HG03108 (cell line): ENCODE measurements around the gene IGFN1.
"Not testable (repeated sequence)": the region's sequence is repeated elsewhere in the genome, so short reads cannot be mapped to it uniquely, and the experiment has no call there.

Experiments used
- ATAC-seq: cut with Tn5 transposase; IDR thresholded peaks from one replicate; pipeline ENCODE4 v1.9.1; 2021; ENCODE audit warnings: moderate library complexity; ENCODE audit not compliant: unreplicated experiment

IGFN1 gene

DNA sequence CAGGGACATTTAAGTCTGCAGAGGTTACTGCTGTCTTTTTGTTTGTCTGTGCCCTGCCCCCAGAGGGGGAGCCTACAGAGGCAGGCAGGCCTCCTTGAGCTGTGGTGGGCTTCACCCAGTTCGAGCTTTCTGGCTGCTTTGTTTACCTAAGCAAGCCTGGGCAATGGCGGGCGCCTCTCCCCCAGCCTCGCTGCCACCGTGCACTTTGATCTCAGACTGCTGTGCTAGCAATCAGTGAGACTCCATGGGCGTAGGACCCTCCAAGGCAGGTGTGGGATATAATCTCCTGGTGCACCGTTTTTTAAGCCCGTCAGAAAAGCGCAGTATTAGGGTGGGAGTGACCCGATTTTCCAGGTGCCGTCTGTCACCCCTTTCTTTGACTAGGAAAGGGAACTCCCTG, 49.0 kb downstream of the IGFN1 start:
- ATAC-seq = not testable (repeated sequence)

DNA sequence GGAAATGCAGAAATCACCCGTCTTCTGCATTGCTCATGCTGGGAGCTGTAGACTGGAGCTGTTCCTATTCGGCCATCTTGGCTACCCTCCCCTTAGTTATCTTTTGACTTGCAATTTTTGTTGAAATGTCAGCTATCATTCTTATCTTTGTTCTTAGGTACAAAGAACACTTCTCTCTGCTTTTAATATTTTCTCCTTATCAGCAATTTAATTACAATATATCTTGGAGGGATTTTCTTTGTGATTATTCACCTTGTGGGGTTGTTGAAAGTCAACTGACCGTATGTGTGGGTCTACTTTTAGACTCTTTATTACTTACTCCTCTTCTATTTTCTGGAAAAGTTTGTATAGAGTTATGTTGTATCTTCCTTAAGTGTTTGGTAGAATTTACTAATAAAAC, 49.5 kb downstream of the IGFN1 start:
- ATAC-seq = no peak

DNA sequence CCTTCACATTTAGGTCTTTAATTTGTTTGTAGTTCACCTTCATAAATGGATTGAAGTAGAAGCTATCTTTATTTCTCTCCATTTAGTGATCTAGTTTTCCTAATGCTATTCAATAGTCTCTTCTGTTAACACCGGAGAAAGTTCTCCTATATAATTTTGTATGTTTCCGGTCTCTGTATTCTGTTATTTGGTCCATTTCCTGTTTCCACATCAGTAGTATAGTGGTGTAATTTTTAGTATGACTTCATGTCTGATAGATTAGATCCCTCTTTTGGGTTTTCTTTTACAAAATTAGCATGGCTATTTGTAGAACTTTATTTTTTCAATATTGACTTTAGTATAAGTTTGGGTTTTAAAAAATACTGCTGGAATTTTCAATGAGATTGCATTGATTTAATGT, 51.1 kb downstream of the IGFN1 start:
- ATAC-seq = no peak

DNA sequence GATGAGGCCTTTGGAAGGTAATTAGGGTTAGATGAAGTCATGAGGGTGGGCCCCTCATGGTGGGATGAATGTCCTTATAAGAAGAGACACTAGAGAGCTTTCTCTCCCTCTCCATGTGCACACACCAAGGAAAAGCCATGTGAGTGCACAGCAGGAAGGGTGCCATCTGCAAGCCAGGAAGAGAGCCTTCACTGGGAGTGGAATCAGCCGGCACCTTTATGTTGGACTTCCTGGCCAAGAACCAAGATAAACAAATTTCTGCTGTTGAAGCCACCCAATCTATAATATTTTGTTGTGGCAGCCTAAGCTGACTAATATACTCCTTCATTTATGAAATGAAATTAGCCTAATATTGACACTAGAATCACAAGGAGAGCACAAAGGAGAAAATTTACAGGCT, 54.5 kb downstream of the IGFN1 start:
- no peak for ATAC-seq

DNA sequence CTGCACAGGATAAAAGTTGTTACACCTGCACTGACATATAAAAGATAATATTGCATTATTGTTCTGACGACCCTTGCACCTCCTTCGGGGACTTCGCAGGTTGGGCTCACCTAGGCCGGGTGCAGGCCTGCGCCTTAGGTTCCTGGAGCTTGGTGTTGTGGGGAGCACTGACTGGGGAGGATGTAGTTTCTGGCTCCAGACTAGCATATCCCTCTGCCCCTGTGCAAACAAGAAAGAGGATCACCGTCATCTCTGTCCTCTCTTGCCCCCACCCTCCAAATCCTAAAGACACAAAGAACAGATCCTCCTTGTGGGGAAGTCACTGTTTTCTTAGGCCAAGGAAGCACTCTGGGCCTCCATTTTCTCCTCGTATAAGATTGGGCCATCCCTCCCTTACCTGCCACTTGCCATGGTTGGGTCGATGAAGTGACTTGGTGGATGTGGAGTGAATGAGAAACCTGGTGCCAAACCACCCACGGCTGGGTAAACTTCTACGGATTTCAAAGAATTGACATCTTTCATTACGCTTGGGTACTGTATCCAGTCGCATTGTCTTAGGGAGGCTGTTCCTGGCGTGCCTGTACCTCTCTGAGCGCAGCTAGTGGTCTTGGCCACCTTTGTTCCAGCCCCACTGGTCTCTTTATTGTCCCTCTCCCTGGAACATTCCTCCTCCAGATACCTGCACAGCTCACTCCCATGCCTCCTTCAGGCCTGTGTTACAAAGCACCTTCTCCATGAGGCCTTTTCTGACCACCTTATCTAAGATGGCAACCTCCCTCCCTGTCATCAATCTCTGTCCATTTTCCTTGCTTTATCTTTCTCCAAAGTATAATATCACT, 58.3 kb downstream of the IGFN1 start:
- no peak for ATAC-seq

DNA sequence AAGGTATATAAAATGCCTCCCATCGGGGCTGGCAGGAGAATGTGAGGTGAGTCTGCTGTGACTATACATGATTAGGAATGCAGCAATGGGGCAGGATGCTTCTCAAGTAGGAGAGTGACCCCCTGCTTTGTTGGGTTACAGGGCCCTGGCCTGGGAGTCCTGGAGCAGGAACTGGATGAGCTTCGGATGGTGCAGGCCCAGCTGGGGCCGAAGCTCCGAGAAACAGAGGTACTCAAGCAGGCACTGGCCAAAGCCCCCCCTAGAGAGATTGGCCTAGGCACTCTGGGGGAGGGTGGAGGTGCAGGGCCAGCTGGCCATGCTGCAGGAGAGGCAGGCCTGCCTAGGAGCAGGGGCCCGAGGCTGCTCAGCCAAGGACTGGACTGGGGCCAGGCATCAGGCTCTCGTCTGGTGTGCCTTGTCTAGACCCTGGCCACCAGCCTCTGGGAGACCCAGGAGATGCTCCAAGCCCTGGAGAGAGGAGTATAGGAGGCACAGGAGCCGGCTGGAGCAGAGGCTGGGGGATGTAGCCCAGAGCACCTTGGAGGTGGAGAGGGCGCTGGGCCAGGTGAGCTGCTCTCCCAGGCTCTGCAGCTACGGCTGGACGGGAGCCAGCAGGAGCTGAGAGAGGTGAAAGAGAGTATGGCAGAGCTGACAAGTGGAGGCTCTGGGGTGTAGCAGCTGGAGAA, 59.8 kb downstream of the IGFN1 start:
- ATAC-seq = no peak

DNA sequence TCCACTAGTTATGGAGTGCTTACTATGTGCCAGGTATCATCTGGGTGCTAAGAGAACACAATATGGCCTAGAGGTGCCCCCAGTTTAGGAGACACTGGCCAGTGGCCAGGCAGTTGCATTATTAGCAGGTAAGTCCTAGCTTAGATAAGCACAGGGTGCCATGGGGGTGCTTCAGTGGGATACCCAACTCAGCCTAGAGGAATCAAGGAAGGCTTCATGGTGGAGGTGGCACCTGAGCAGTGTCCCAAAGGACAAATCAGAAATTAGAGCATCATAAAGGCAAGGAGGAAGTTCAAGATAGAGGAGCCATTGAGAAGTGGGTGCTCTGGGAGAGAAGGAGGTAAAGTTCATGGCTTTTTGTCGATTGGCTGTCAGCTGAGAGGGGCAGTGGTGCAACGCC, 60.8 kb downstream of the IGFN1 start:
- no peak for ATAC-seq

DNA sequence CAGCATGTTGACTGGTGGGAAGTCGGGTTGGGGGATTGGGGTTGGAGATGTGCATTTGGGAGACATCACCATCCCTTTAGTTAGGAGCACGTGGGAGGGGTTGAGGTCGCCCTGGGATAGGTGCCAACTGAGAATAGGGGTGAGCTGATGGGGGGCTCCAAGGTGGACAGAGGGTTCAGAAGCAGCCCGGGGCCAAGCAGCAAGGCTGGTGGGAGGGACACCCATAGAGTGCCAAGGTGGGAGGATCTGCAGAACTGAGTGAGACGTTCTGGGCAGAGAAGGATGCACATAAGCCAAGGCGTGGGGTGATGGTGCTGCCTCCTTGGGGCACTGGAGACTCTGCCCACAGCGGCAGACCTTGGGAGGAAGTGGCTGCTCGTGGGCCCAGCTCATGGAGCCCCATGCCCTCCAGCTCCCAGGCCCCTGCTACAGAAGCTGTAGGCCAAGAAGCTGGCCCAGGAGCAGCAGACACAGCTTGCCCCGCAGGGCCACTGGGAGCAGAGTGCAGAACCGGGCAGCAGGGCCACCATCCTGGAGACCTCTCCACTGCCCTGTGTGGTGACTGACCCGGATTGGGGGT, 61.3 kb downstream of the IGFN1 start:
- ATAC-seq = no peak

DNA sequence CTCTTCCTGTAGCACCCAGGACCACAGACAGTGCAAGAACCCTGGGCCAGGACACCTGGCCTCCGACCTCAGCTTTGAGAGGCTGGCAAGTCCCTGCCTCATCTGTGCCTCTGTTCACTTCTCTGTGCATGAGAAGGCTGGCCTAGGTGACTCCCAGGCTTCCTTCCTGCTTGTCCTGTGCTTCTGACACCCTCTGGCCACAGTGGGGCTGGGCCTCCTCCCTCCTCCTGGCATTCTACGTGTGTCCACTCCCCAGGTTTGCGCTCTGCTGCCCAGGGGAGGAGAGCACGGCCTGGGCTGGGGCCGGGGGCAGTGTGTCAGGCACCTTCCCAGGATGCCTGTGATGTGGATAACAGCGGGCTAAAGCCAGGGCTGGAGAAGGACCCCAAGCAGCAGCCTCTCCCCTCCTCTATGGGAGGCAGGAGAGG, 62.3 kb downstream of the IGFN1 start:
- ATAC-seq = no peak

DNA sequence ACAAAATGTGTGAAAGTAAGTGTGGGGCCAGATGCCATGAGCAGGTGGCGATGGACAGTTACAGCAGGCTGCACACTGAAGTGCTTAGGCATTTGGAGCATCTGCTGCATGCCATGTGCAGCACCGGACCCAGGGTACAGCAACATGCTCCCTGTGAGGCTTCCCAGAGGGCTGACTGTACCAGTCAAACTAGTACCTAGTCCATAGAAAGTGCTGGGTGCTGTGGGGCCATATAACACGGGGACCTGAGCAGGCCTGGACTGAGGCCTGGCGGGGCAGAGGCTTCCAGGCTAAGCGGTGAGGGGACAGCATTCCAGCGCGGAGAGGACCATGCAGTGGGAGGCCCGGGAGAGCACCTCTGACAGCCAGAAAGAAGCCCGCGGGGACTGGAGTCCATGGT, 62.8 kb downstream of the IGFN1 start:
- ATAC-seq = no peak

DNA sequence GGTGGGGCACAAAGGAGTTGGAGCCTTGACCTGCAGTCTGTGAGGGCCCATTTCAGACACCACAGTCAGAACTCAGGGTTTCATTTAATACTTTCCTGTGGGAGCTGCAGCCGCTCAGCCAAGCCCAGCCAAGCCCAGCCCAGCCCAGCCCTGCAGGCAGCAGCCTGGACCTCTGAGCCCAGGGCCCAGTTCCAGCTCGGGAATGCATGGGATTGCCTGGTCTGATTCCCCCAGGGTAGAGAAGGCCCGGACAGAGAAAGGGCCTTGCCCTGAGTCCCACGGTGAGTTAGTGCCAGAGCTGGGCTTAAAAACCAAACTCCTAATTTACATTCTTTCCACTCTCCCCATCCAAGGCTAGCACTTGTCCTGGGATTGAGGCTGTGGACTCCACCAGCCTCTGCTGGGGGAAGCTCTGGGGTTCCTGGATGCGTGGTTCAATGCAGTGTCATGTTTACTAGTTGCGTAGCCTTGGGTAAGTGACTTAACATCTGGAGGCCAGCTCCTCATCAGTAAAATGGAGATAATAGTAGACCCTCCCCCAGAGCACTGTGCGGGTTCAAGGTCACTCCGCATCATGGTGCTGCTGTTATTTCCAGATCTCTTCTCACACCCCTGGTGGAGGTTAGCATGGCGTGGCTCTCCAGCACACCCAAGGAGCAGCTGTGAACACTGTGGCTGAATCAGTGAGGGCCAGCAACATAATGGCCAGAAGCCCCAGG, 63.4 kb downstream of the IGFN1 start:
- ATAC-seq = no peak

DNA sequence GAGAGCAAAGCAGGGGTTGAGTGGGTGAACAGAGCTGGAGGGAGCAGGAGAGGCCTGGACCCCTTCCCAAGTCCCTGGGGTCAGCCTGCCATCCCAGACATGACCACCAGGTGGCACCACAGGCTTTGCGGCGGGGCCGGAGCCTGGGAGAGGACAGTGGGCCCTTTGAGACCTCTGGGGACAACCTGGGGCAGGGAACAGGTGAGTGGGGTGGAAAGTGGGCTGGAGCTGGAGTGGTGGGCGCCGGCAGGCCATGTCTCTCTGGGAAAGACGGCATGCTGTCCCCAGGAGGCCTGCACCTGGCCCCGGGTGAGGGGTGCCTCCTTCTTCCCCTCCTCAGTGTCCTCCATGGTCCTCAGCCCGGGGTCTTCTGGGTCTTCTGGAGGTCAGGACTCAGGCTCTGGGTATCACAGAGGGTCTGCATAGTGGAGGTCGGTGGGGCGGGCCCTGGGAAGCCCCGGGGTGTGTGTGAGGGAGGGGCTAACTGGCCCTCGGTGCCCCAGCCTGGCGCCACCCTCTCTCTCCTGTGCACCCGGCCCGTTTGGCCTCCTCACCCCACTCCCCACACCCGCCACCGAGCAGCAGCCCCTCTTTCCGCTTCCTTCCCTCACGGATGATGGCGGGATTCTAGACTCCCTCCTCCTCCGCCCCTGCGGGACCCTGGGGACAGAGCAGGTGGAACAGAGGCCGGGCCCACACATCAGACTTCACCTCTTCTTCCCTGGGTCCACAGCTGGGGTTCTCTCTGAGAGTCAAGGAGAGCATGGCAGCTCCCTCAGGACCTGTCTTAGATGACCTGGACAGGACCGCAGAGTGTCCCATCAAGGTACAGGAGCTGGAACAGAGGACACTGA, 64.2 kb downstream of the IGFN1 start:
- ATAC-seq = no peak

DNA sequence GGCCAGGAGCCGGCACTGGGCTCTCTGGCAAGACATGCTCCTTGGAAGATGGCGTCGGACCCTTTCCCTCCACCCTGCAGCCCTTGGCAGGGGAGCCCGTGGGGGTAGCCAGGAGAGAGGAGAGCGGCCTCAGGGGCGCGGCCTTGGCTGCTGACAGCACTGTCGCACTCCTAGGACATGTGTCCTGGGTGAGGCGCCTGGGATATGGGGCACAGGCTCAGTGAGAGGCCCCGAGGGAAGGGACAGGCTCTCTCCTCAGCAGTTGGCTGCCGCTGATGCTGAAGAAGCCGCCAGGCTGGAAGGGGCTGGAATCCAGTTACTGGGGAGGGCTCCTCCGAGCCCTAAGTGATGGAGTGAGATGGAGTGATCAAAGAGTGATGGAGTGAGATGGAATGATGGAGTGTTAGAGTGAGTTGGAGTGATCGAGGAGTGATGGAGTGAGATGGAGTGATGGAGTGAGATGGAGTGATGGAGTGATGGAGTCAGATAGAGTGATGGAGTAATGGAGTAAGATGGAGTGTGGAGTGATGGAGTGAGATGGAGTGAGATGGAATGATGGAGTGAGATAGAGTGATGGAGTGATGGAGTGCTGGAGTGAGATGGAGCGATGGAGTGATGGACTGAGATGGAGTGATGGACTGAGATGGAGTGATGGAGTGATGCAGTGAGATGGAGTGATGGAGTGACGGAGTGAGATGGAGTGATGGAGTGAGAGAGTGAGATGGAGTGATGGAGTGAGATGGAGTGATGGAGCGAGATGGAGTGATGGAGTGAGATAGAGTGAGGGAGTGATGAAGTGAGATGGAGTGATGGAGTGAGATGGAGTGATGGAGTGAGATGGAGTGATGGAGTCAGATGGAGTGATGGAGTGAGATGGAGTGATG, 65.1 kb downstream of the IGFN1 start:
- no peak for ATAC-seq

DNA sequence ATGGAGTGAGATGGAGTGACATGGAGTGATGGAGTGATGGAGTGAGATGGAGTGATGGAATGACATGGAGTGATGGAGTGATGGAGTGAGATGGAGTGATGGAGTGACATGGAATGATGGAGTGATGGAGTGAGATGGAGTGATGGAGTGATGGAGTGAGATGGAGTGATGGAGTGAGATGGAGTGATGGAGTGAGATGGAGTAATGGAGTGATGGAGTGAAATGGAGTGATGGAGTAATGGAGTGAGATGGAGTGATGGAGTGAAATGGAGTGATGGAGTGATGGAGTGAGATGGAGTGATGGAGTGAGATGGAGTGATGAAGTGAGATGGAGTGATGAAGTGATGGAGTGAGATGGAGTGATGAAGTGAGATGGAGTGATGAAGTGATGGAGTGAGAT, 67.5 kb downstream of the IGFN1 start:
- ATAC-seq = not testable (repeated sequence)

DNA sequence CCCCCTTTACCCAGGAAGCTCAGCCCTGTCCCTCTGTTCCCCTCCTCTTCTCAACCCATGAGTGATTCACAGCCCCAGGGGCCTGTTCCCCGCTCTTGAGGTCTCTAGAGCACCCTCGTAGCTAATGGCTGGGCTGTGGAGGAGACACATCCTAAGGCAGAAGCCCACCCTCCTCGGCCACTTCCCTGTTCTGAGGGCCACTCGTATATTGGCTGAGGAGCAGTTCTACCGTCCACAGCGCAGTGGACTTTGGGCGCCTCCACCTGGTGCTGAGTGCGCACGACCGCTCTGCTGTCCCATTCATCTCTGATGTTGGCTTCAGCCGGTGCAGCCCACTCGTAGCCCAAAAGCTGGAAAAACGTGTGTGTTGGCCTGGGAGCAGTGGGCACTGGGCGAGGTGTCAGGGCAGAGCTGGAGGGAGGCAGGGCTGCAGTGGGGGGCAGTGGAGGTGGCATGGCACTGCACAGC, 68.2 kb downstream of the IGFN1 start:
- ATAC-seq = no peak

DNA sequence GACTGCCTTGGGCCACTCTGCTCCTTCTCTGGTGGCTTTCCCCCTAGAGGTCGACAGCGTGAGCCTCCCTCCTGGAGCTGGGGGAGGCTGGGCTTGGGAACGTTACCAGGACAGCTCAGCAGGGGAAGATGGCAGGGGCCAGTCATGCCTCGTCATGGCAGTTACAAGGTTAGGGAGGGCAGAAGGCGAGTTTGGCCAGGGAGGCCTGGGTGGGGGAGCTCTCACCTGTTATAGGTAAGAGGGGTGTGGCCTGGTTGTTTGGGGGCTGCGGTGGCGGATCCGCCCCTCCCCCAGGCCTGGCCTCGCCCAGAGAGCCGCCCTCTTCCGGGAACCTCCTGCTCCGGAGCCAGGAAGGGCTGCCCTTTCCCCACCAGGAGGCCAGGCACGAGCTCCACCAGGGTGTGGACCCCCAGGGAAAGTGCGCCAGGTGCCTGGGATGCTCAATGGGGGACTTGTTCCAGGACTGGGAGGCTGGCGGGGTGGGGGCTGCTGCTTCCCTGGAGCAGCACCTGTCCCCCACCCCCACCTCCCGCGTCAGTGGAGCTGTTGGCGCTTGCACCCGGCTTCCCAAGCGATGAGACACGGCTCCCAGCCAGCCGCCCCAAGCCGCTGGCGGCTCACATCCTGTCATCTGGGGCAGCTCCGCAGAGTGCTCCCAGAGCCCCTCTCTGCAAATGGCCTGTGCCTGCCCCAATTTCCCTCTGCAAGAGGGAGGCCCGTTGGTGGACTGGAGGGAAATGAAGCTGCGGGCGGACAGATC, 69.0 kb downstream of the IGFN1 start:
- no peak for ATAC-seq

DNA sequence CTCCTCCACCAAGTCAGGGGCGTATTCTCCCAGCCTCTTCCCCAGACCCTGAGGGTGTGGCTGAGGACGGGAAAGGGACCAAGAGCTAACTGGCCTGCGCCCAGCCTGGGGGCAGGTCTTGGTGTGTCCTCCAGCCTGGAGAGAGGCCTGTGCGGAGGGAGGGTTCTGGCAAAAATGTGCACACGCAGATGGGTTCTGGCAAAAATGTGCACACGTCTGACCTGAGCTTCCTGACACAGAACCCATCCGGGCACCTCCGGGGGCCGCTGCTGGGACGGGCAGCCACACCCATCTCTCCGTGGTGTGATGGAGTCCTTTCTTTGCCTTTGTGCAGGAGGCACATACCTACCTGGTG, 69.6 kb downstream of the IGFN1 start:
- ATAC-seq = no peak

DNA sequence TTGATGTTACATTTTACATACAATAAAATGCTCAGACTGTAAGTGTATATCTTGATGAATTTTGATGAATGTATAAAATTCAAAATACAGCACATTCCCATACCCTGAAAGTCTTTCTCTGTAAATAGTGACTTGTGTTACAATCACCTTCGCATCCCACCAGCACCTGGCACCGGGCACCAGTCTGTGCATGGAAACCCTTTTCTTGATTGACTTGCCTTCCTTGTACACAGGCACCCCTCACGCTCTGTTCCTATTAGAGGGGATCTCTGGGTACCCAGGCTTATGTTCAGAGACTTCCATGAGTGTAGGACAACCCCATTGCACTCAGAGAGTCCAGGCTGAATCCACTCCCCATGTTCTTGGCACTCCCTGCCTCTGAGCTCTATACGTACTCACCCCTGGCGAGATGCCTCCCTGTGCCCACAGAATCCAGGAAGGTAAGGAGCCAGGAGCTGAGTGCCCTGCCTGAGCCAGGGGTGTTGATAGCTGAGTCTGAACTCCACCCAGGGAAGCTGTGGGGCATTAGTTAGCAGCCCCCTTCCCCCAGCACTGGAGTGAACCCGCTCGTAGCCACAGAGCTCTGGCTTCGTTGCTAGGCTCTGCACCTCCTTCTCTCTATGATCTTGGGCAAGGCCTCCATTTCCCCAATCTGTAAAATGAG, 70.2 kb downstream of the IGFN1 start:
- ATAC-seq = no peak
